Osteoblast (primary cell): ENCODE data around the gene ALOX5. TPM values are rescaled to one million over a fixed set of nuclear protein-coding genes. Genes with fewer than 3 reads are reported as not detected.
"Not testable (repeated sequence)": the region's sequence is repeated elsewhere in the genome, so short reads cannot be mapped to it uniquely, and the experiment has no call there.

Source experiments
- DNase-seq: peaks from one replicate; pipeline ENCODE4 v3.0.0; 2011; ENCODE audit warnings: low spot score, mixed read lengths; ENCODE audit not compliant: insufficient read length; ENCODE audit errors: missing footprints
- H2AFZ ChIP-seq: 2 replicates; pipeline ENCODE4 v1.6.0; 2011; ENCODE audit warnings: mild to moderate bottlenecking, low read length
- H3K27ac ChIP-seq: 2 replicates; pipeline ENCODE4 v1.5.1; 2011; ENCODE audit warnings: mild to moderate bottlenecking, low read depth, low read length, moderate library complexity
- H3K27me3 ChIP-seq: 2 replicates; pipeline ENCODE4 v1.6.0; 2012; ENCODE audit warnings: mild to moderate bottlenecking, control low read depth, inconsistent platforms, low read length, moderate library complexity; ENCODE audit not compliant: insufficient read depth
- H3K36me3 ChIP-seq: 2 replicates; pipeline ENCODE4 v1.5.1; 2011; ENCODE audit warnings: mild to moderate bottlenecking, low read length, control low read depth, moderate library complexity; ENCODE audit not compliant: insufficient read depth
- H3K4me1 ChIP-seq: 2 replicates; pipeline ENCODE4 v1.5.1; 2011; ENCODE audit warnings: mild to moderate bottlenecking, low read length, control low read depth, moderate library complexity; ENCODE audit not compliant: insufficient read depth
- H3K4me2 ChIP-seq: 2 replicates; pipeline ENCODE4 v1.6.0; 2011; ENCODE audit warnings: mild to moderate bottlenecking, low read length; ENCODE audit not compliant: insufficient read depth
- H3K4me3 ChIP-seq: fragments of 200-600 bp; sonication (generic); 3 replicates; pipeline ENCODE4 v1.5.1; 2012; ENCODE audit warnings: mild to moderate bottlenecking, low read length, inconsistent platforms; ENCODE audit not compliant: insufficient read depth
- H3K79me2 ChIP-seq: 2 replicates; pipeline ENCODE4 v1.6.0; 2012; ENCODE audit warnings: mild to moderate bottlenecking, low read length, control low read depth, inconsistent platforms; ENCODE audit not compliant: insufficient read depth
- H3K9me3 ChIP-seq: 2 replicates; pipeline ENCODE4 v1.5.1; 2011; ENCODE audit warnings: low read depth, low read length, control low read depth
- H4K20me1 ChIP-seq: 2 replicates; pipeline ENCODE4 v1.6.0; 2012; ENCODE audit warnings: mild to moderate bottlenecking, low read length, control low read depth; ENCODE audit not compliant: insufficient read depth
- total RNA-seq: library from RNA; depleted of rRNA; stranded (reverse); fragments of >200 nt; gene quantifications from 2 replicates; pipeline ENCODE4 v1.2.3, GENCODE V29; 2012
- TF ChIP-seq, protein P1 (sequence below): IDR thresholded peaks from 2 replicates; pipeline ENCODE4 v1.5.1; 2011; ENCODE audit warnings: mild to moderate bottlenecking, low read depth, low read length, moderate library complexity; ENCODE audit errors: extremely low read depth

The ALOX5 gene
- total RNA-seq, 1 donor = not detected

DNA sequence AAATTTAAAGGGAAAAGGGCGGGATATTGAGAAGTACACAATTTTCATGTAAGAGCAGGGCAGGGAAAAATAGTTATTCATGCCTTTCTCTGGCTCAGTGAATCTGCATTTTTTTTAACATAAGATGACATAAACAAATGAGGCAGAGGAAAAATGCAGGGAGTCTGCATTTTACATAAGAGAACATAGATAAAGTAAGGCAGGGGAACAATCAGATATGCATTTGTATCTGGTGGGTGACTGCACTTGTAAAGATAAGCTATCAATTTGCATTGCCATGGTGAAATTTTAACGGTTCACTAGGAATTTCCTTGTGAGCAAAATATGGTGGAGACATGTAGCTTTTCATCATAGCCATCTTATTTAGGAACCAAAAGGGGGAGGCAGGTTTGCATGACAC is 33.5 kb downstream of the ALOX5 start:
- H4K20me1 ChIP-seq = no peaks in the 10 kb centered on the region
- no peaks in the 10 kb centered on the region for H3K9me3 ChIP-seq
- no peaks in the 10 kb centered on the region for H3K36me3 ChIP-seq
- H3K27me3 ChIP-seq = peaks cover 18% of the 10 kb centered on the region
- no peaks in the 10 kb centered on the region for H3K79me2 ChIP-seq
- H3K4me1 ChIP-seq = no peaks in the 10 kb centered on the region
- H3K4me2 ChIP-seq = no peak overlapping the region
- no peak overlapping the region for H3K27ac ChIP-seq
- TF ChIP-seq, protein P1, sequence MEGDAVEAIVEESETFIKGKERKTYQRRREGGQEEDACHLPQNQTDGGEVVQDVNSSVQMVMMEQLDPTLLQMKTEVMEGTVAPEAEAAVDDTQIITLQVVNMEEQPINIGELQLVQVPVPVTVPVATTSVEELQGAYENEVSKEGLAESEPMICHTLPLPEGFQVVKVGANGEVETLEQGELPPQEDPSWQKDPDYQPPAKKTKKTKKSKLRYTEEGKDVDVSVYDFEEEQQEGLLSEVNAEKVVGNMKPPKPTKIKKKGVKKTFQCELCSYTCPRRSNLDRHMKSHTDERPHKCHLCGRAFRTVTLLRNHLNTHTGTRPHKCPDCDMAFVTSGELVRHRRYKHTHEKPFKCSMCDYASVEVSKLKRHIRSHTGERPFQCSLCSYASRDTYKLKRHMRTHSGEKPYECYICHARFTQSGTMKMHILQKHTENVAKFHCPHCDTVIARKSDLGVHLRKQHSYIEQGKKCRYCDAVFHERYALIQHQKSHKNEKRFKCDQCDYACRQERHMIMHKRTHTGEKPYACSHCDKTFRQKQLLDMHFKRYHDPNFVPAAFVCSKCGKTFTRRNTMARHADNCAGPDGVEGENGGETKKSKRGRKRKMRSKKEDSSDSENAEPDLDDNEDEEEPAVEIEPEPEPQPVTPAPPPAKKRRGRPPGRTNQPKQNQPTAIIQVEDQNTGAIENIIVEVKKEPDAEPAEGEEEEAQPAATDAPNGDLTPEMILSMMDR = no peak
- H3K4me3 ChIP-seq = no peak overlapping the region
- no peak overlapping the region for H2AFZ ChIP-seq
- no peak for DNase-seq

DNA sequence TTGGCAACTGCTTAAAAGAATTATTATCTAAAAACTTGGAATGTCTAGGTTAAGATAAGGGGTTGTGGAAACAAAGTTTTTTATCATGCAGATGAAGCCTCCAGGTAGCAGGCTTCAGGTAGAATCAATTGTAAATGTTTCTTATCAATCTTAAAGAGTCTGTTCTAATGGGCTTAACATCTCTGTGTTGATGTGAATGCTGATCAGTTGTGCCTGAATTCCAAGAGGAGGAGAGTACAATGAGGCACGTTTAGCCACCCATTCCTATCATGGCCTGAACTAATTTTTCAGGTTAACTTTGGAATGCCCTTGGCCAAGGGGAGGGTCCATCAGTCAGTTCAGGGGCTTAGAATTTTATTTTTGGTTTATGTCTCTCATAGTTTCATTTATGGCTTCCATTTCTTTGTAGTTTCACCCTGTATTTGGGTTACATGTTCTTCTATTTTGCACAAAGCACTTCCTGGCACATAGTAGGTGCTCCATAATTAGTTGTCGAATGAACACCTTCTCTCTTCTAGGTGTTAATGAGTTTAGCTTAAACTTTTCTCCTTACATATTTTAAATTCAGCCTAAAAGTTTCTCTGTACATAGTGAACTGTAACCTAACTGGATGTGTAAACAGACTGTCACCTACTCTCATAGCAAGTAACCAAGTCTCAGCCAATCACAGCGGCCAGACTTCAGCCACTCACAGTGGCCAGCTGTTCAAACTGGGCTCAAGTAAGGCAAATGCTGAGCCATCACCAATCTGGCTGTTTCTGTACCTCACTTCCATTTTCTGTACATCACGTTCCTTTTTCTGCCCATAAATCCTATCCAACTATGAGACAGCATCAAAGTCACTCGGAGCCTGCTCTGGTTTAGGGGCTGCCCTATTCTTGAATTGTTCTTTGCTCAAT is 34.7 kb downstream of the ALOX5 start:
- Histone ChIP-seq H2AFZ (no peak overlapping the region), H3K4me3 (no peak overlapping the region), H3K4me1 (no peaks in the 10 kb centered on the region), H3K27me3 (peaks cover 16% of the 10 kb centered on the region), H4K20me1 (no peaks in the 10 kb centered on the region), H3K27ac (no peak overlapping the region), H3K36me3 (no peaks in the 10 kb centered on the region), H3K4me2 (no peak overlapping the region), H3K79me2 (no peaks in the 10 kb centered on the region), H3K9me3 (no peaks in the 10 kb centered on the region)
- DNase-seq = no peak
- TF ChIP-seq, protein P1 = no peak

DNA sequence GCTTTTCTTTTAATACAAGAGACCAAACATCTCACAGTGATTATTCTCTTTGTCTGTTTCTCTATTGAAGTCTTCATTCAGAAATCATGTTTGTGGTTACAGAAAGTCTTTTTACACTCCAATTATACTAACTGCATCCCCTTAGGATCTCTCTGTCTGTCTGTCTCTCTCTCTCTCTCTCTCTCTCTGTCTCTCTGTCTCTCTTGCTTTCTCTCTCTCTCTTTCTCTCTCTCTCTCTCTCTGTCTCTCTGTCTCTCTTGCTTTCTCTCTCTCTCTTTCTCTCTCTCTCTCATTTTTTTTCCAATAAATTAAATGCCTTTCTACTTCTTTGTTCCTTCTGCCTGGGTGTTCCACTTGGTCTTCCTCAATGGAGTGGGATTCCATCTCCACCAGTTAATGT is 35.3 kb downstream of the ALOX5 start:
- not testable (repeated sequence) for H4K20me1 ChIP-seq, H3K4me1 ChIP-seq, DNase-seq, H3K79me2 ChIP-seq, H3K27ac ChIP-seq, H3K36me3 ChIP-seq, H2AFZ ChIP-seq, H3K27me3 ChIP-seq, H3K4me3 ChIP-seq, H3K4me2 ChIP-seq, H3K9me3 ChIP-seq

DNA sequence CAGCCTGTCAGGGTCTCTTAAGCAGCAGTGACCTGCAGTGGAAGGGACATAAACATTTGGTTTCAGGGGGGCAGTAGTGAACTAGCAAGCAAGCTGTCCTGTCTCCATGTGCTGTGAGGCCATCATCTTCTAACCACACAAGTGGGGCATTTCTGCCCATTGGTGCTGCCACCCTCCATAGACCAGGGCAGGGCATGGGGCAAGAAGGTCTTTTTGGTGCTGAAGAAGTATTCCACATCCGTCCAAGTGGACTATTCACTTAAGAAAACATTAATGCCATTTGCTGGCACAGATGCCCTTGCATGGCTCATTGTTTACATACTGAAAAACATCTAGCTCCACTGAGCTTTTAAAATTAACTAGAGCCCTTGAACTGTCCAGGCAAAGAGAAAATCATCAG is 35.8 kb downstream of the ALOX5 start:
- DNase-seq = no peak
- H3K27me3 ChIP-seq = peaks cover 9% of the 10 kb centered on the region
- no peaks in the 10 kb centered on the region for H3K9me3 ChIP-seq
- H3K4me2 ChIP-seq = no peak overlapping the region
- H3K79me2 ChIP-seq = no peaks in the 10 kb centered on the region
- no peak overlapping the region for H2AFZ ChIP-seq
- no peak overlapping the region for H3K27ac ChIP-seq
- TF ChIP-seq, protein P1 = no peak
- H3K36me3 ChIP-seq = no peaks in the 10 kb centered on the region
- H3K4me1 ChIP-seq = no peaks in the 10 kb centered on the region
- H3K4me3 ChIP-seq = no peak overlapping the region
- no peaks in the 10 kb centered on the region for H4K20me1 ChIP-seq
